Epithelial cell of esophagus (primary cell): ENCODE data around the gene SEC24D.

ENCODE experiments used
- DNase-seq: peaks from one replicate; pipeline ENCODE4 v3.0.0; 2010; ENCODE audit warnings: low read depth
- H3K4me3 ChIP-seq: 2 replicates; pipeline ENCODE4 v1.5.1; 2011; ENCODE audit warnings: mild to moderate bottlenecking, low read length, control low read depth
- TF ChIP-seq, protein P1 (sequence below): IDR thresholded peaks from 2 replicates; pipeline ENCODE4 v1.5.1; 2011; ENCODE audit warnings: low read depth, mild to moderate bottlenecking, low read length, control low read depth, inconsistent platforms; ENCODE audit not compliant: insufficient read depth; ENCODE audit errors: missing control alignments

The SEC24D gene

DNA sequence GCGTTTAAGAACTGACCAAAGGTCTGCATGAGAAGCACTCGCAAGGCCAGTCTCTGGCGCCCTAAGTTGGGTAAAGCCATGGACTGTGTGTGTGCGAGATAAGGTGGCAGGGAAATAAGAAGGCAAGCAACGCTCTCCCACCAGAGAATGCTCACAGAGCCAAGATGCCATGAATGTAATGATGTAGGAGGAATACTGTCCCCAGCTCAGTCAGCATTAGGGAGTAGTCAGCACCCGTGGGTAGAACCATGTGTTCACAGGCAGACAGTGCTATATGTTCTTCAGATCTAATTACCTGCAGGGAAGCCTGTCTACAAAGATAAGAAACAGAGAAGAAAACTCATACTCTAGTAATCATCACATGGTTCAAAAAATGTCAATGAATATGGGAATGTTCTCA, 68.8 kb downstream of the SEC24D start:
- DNase-seq, result no peak
- TF ChIP-seq, protein P1, sequence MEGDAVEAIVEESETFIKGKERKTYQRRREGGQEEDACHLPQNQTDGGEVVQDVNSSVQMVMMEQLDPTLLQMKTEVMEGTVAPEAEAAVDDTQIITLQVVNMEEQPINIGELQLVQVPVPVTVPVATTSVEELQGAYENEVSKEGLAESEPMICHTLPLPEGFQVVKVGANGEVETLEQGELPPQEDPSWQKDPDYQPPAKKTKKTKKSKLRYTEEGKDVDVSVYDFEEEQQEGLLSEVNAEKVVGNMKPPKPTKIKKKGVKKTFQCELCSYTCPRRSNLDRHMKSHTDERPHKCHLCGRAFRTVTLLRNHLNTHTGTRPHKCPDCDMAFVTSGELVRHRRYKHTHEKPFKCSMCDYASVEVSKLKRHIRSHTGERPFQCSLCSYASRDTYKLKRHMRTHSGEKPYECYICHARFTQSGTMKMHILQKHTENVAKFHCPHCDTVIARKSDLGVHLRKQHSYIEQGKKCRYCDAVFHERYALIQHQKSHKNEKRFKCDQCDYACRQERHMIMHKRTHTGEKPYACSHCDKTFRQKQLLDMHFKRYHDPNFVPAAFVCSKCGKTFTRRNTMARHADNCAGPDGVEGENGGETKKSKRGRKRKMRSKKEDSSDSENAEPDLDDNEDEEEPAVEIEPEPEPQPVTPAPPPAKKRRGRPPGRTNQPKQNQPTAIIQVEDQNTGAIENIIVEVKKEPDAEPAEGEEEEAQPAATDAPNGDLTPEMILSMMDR, result no peak
- no peak overlapping the region for H3K4me3 ChIP-seq

DNA sequence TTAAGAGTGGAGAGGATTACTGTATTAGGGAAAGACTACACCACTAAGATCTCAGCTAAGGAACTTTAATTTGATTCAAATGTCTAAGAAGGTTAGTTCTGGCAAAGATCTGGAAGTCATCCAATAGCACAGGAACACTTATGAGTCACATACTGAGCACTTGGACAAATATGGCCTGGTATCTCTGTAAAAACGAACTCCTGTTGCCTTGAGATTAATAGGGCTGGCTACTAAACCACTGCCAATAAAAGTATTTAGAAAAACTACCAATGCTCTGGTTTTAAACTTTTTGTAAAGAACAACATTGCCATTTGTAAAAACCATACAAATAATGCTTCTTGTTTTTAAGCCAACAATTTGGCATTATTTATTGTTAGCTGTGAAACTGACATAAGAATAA, 70.5 kb downstream of the SEC24D start:
- no peak overlapping the region for H3K4me3 ChIP-seq
- peak; percentile 86 for DNase-seq

DNA sequence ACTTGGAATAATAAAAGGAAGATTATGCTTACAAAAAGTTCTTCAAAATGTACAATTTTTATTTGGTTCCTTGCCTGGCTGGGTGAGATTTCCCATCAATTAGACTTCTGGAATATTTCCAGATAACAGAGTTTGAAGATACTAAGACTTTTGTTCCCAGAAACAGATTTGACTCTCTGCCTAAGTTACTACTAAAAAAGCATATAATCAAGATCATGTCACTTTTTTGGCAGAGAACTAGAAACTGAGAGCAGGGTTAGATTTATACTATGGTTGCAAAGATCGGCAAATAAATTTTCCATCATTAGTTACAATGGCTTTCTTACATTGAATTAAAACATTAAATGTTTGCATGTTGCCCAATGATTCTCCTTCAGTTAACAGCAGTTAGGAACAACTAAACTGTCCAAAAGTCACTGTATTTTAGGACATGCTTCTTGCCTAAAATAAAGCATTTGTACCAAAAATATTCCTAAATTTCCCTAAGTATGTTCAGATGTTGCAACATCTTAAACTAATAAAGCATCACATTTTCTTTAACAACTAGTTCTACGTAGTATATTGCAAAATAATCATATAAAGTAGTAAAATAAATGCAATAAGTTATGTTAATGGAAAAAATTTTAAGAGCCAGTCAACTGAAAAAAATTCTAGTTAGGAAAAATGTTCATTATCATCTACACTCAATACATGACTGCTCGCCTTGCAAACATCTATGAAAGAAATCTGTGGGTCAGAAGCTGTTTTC, 73.0 kb downstream of the SEC24D start:
- TF ChIP-seq, protein P1, result no peak
- H3K4me3 ChIP-seq, result no peak overlapping the region
- no peak for DNase-seq

More for the DNA sequence above, 70.5 kb downstream of the SEC24D start:
- TF ChIP-seq, protein P1, result no peak

DNA sequence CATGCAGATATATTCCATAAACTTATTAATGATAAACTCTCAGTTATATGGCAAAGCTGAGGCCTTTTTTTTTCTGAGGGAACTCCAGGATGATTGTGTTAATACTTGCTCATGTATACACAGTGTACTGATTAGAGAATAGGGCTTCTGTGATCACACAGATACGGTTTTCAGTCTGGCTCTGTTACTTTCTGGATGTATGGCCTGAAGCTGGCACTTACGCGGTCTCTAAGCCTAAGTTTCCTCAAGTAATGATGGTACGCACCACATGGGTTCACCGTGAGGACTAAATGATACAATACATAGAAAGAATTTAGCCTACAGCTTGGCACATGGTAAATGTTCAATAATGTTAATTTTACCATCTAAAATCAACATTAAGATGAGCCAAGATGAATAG, 73.8 kb downstream of the SEC24D start:
- TF ChIP-seq, protein P1, result no peak

DNA sequence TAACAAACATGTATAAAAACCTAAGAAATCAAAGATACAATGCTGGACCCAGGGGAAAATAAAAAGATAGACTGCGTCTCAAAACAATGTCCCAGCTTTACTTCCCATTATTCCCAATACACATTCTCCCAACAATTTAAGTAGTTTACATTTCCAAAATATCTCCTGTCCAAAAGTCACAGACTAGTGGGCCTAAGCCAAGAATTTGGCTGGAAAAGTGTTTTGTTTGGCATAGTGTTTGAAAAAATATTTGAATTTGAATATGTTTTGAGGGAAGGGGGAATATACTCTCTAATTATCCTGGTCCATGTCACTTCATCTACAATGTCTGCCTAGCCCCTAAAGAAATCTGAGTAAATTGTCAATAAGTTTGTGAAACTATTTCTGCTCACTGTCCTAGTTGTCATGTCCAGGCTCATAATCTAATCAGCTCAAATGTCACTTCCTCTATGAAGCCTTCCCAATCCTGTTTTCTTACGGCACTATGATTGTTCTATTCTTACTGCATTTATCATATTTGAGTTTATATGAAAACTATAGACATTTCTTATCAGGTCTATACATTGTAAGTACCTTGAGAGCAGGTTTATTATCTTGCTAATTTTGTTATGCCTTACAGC, 74.4 kb downstream of the SEC24D start:
- TF ChIP-seq, protein P1, result no peak
- DNase-seq, result no peak
- no peak overlapping the region for H3K4me3 ChIP-seq

More for the DNA sequence above, 73.8 kb downstream of the SEC24D start:
- H3K4me3 ChIP-seq, result no peak overlapping the region
- no peak for DNase-seq

DNA sequence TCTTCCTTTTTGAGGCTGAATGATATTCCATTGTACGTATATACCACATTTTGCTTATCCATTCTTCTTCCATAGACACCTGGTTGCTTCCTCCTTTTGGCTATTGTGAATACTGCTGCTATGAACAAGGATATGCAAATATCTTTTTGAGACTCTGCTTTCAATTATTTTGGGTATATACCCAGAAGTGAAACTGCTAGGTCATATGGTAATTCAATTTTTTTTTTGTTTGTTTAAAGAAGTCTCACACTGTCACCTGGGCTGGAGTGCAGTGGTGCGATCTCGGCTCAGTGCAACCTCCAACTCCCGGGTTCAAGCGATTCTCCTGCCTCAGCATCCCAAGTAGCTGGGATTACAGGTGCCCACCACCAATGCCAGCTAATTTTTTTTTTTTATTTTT, 75.4 kb downstream of the SEC24D start:
- no peak overlapping the region for H3K4me3 ChIP-seq
- DNase-seq, result no peak
- TF ChIP-seq, protein P1, result no peak
